HepG2 (cell line): ENCODE data around the gene CNEP1R1. TPM values are rescaled to one million over a fixed set of nuclear protein-coding genes. Genes with fewer than 3 reads are reported as not detected.

Experiments
- ARID5B ChIP-seq: IDR thresholded peaks from 2 replicates; pipeline ENCODE4 v1.4.0; 2020; ENCODE audit warnings: mild to moderate bottlenecking, missing genetic modification reagents
- BHLHE40 ChIP-seq: IDR thresholded peaks from 2 replicates; pipeline ENCODE4 v1.6.1; 2011; ENCODE audit warnings: low read length, improper control_type of control experiment
- CBX5 ChIP-seq: sonication (generic); formaldehyde crosslinking; IDR thresholded peaks from 2 replicates; pipeline ENCODE4 v1.4.0; 2020; ENCODE audit warnings: missing genetic modification reagents, borderline replicate concordance
- ELF3 ChIP-seq: IDR thresholded peaks from 2 replicates; pipeline ENCODE4 v1.6.1; 2016; ENCODE audit warnings: missing genetic modification reagents, missing compliant biosample characterization
- GATAD2A ChIP-seq: IDR thresholded peaks from 2 replicates; pipeline ENCODE4 v1.6.1; 2016
- HBP1 ChIP-seq: IDR thresholded peaks from 2 replicates; pipeline ENCODE4 v1.6.1; 2016; ENCODE audit warnings: low read depth, control low read depth
- HNF1B ChIP-seq: sonication (generic); formaldehyde crosslinking; IDR thresholded peaks from 2 replicates; pipeline ENCODE4 v1.5.1; 2020; ENCODE audit warnings: mild to moderate bottlenecking, moderate library complexity, missing genetic modification reagents
- IRF2 ChIP-seq: IDR thresholded peaks from 2 replicates; pipeline ENCODE4 v1.6.1; 2018; ENCODE audit warnings: missing genetic modification reagents, missing compliant biosample characterization
- PATZ1 ChIP-seq: sonication (generic); formaldehyde crosslinking; IDR thresholded peaks from 2 replicates; pipeline ENCODE4 v1.4.0; 2020; ENCODE audit warnings: missing genetic modification reagents
- PAWR ChIP-seq: sonication (generic); formaldehyde crosslinking; IDR thresholded peaks from 2 replicates; pipeline ENCODE4 v1.4.0; 2020; ENCODE audit warnings: missing genetic modification reagents, mild to moderate bottlenecking, borderline replicate concordance
- PREB ChIP-seq: sonication (generic); formaldehyde crosslinking; IDR thresholded peaks from 2 replicates; pipeline ENCODE4 v1.4.0; 2020; ENCODE audit warnings: missing genetic modification reagents
- STAG1 ChIP-seq: sonication (generic); formaldehyde crosslinking; IDR thresholded peaks from 2 replicates; pipeline ENCODE4 v1.4.0; 2020; ENCODE audit warnings: missing genetic modification reagents
- TBX2 ChIP-seq: sonication (generic); formaldehyde crosslinking; IDR thresholded peaks from 2 replicates; pipeline ENCODE4 v1.5.0; 2020; ENCODE audit warnings: missing genetic modification reagents, mild to moderate bottlenecking, borderline replicate concordance
- ZNF160 ChIP-seq: sonication (generic); formaldehyde crosslinking; IDR thresholded peaks from 2 replicates; pipeline ENCODE4 v1.8.0; 2022; ENCODE audit warnings: mild to moderate bottlenecking, inconsistent platforms, missing genetic modification reagents
- ZNF24 ChIP-seq: fragments of 450-650 bp; IDR thresholded peaks from 2 replicates; pipeline ENCODE4 v1.6.1; 2017; ENCODE audit warnings: antibody characterized with exemption, mild to moderate bottlenecking
- ZNF251 ChIP-seq: sonication (generic); formaldehyde crosslinking; IDR thresholded peaks from 2 replicates; pipeline ENCODE4 v1.9.0; 2021; ENCODE audit warnings: mild to moderate bottlenecking, missing genetic modification reagents
- ZNF7 ChIP-seq: IDR thresholded peaks from 2 replicates; pipeline ENCODE4 v1.6.1; 2016; ENCODE audit warnings: missing biosample characterization, missing genetic modification reagents
- ZNF746 ChIP-seq: sonication (generic); formaldehyde crosslinking; IDR thresholded peaks from 2 replicates; pipeline ENCODE4 v1.8.0; 2022; ENCODE audit warnings: mild to moderate bottlenecking, missing genetic modification reagents
- ZNF761 ChIP-seq: sonication (generic); formaldehyde crosslinking; conservative IDR thresholded peaks from 2 replicates; pipeline ENCODE4 v1.4.0; 2020; ENCODE audit warnings: mild to moderate bottlenecking, missing genetic modification reagents
- polyA plus RNA-seq, 8 experiments: library from polyadenylated mRNA; depleted of rRNA in 3 of 8; stranded (reverse) in 7 of 8; unstranded in 1 of 8; fragments of >200 nt; fragmentation: Illumina TruSeq in 4 of 8; extraction: Trizol in 4 of 8; gene quantifications; 2 replicates each; pipeline versions ENCODE4 v1.2.1 to v1.2.3, GENCODE V29; 2011 to 2016; ENCODE audit warnings: low read depth in 4 of 8, missing spikeins in 1 of 8, mixed read lengths in 1 of 8; ENCODE audit not compliant: insufficient read depth in 1 of 8
- total RNA-seq, 5 experiments: library from RNA; depleted of rRNA; stranded (reverse); fragments of >200 nt; fragmentation: Illumina TruSeq; extraction: Trizol; gene quantifications; 2 replicates each; pipeline ENCODE4 v1.2.3, GENCODE V29; 2016; ENCODE audit warnings: low read depth in 1 of 5

CNEP1R1 gene
- total and polyA plus RNA-seq, 2 of the 13 experiments (the other 11 are each of a cell fraction or from before 2014, with no cell fraction given) = 23.6 to 26.8 TPM

GRCh38 chr16:50024684-50025536 lies at the start of gene CNEP1R1 (continued):
- TF ChIP-seq ELF3 (peak; percentile 76), ZNF251 (CRISPR knock-in tag) (no peak), GATAD2A (CRISPR knock-in tag) (peak; percentile 64), STAG1 (peak; percentile 98), IRF2 (CRISPR knock-in tag) (peak; percentile 94), HNF1B (CRISPR knock-in tag) (peak; percentile 99), BHLHE40 (peak; percentile 59; the same call in 1 of the 2 replicates), PAWR (CRISPR knock-in tag) (no peak), ZNF7 (no peak), TBX2 (peak; percentile 92), CBX5 (CRISPR knock-in tag) (peak; percentile 81; the same call in 1 of the 2 replicates), ARID5B (CRISPR knock-in tag) (peak; percentile 80), ZNF761 (CRISPR knock-in tag) (peak; percentile 74; the same call in 1 of the 2 replicates), ZNF746 (CRISPR knock-in tag) (peak; percentile 71; the same call in 1 of the 2 replicates), PATZ1 (CRISPR knock-in tag) (peak; percentile 97), HBP1 (CRISPR knock-in tag) (peak; percentile 87; the same call in 1 of the 2 replicates), ZNF160 (CRISPR knock-in tag) (peak; percentile 86), ZNF24 (peak; percentile 79), PREB (CRISPR knock-in tag) (no peak)
